GM18507 (cell line): ENCODE results near the gene PGA4.

Experiments used
- DNase-seq: peaks from one replicate; pipeline ENCODE4 v3.0.0; 2011; ENCODE audit warnings: low read depth; ENCODE audit not compliant: insufficient read length; ENCODE audit errors: extremely low spot score
- FAIRE-seq: peaks from 2 replicates; lab custom pipeline; 2011; peaks lifted over from hg19 to GRCh38; lab: Jason Lieb, UNC

The PGA4 gene

GRCh38 chr11:61272731-61273130, 50.6 kb downstream of the PGA4 start:
- DNase-seq (no peak), FAIRE-seq (no peak)

GRCh38 chr11:61273178-61274078, 51.3 kb downstream of the PGA4 start:
- no peak for DNase-seq
- no peak for FAIRE-seq

GRCh38 chr11:61274084-61274483, 51.9 kb downstream of the PGA4 start:
- FAIRE-seq (no peak), DNase-seq (no peak)

- FAIRE-seq (no peak), DNase-seq (no peak)
Observed at GRCh38 chr11:61275191-61275590, 53.0 kb downstream of the PGA4 start.

- DNase-seq (no peak), FAIRE-seq (no peak)
Observed at GRCh38 chr11:61277186-61278000, 55.2 kb downstream of the PGA4 start.

- FAIRE-seq (no peak), DNase-seq (no peak)
Observed at GRCh38 chr11:61278001-61278470, 55.9 kb downstream of the PGA4 start.

- no peak for DNase-seq
- no peak for FAIRE-seq
Observed at GRCh38 chr11:61279934-61280659, 58.0 kb downstream of the PGA4 start.

- DNase-seq = no peak
- no peak for FAIRE-seq
Observed at GRCh38 chr11:61280883-61281580, 58.9 kb downstream of the PGA4 start.
